T-cell (primary cell): ENCODE data around the gene VPS26B. TPM values are rescaled to one million over a fixed set of nuclear protein-coding genes. Genes with fewer than 3 reads are reported as not detected.
A peak's percentile ranks its signal among the peaks of the same experiment; 100 is the strongest.

ENCODE experiments used
- ATAC-seq, 4 experiments: fragments of 200-7000 bp in 3 of 4; fragments of 150-1000 bp in 1 of 4; cut with Tn5 transposase; replicated peaks in 1 of 4; 1 replicate in 3 of 4; 2 replicates in 1 of 4; pipeline ENCODE4 v1.10.0; 2021; ENCODE audit warnings: moderate library complexity in 3 of 4, mild to moderate bottlenecking in 2 of 4, moderate number of reproducible peaks in 1 of 4
- CTCF ChIA-PET, 2 donors: fragments of 300-600 bp; sonication (Branson Sonifier 250); formaldehyde crosslinking; loops; one replicate each; lab custom pipeline; 2022; ENCODE audit warnings: antibody characterized with exemption in 2 of 2; lab: Charles Lee
- POLR2A ChIA-PET, 2 donors: fragments of 300-600 bp; sonication (Branson Sonifier 250); formaldehyde crosslinking; loops; one replicate each; lab custom pipeline; 2022; ENCODE audit warnings: antibody characterized with exemption in 2 of 2; lab: Charles Lee
- DNase-seq, 35 experiments: peaks; one replicate each; pipeline versions ENCODE4 v3.0.0 to v3.0.0-alpha.2; 2013 to 2023
- H3K27ac ChIP-seq: one replicate; pipeline ENCODE4 v1.5.1; 2013; ENCODE audit warnings: low read length
- H3K27me3 ChIP-seq, 2 experiments: replicated peaks in 1 of 2; 1 replicate in 1 of 2; 2 replicates in 1 of 2; pipeline versions ENCODE4 v1.6.1 to v1.7.0; 2013; ENCODE audit warnings: low read length in 1 of 2, mixed read lengths in 1 of 2; ENCODE audit not compliant: control insufficient read depth in 2 of 2, insufficient read depth in 2 of 2; ENCODE audit errors: extremely low read depth in 1 of 2
- H3K36me3 ChIP-seq, 2 donors: 1 replicate in 1 of 2; 2 replicates in 1 of 2; pipeline versions ENCODE4 v1.6.1 to v1.7.0; 2013; ENCODE audit warnings: low read length in 1 of 2; ENCODE audit not compliant: control insufficient read depth in 2 of 2, insufficient read depth in 1 of 2; ENCODE audit errors: extremely low read depth in 1 of 2
- H3K4me1 ChIP-seq, 2 experiments: 1 replicate in 1 of 2; 2 replicates in 1 of 2; pipeline versions ENCODE4 v1.6.1 to v1.7.0; 2013; ENCODE audit warnings: low read length in 2 of 2, mixed read lengths in 1 of 2; ENCODE audit not compliant: insufficient read depth in 2 of 2, control insufficient read depth in 1 of 2; ENCODE audit errors: extremely low read depth in 1 of 2
- H3K4me3 ChIP-seq, 2 donors: 1 replicate in 1 of 2; 2 replicates in 1 of 2; pipeline versions ENCODE4 v1.5.1 to v1.7.0; 2013; ENCODE audit warnings: mild to moderate bottlenecking in 2 of 2, low read length in 1 of 2, moderate library complexity in 1 of 2; ENCODE audit not compliant: control insufficient read depth in 1 of 2; ENCODE audit errors: extremely low read depth in 1 of 2
- H3K9me3 ChIP-seq: 2 replicates; pipeline ENCODE4 v1.7.0; 2013
- H3K27ac Mint-ChIP-seq, 2 donors: one replicate each; pipeline ENCODE4 v1.8.0; 2020 to 2021; ENCODE audit warnings: mild to moderate bottlenecking in 2 of 2, mixed read lengths in 2 of 2
- H3K27me3 Mint-ChIP-seq, 2 donors: one replicate each; pipeline ENCODE4 v1.8.0; 2021 to 2022; ENCODE audit warnings: mixed read lengths in 2 of 2
- H3K36me3 Mint-ChIP-seq: one replicate; pipeline ENCODE4 v1.8.0; 2021; ENCODE audit warnings: mixed read lengths
- H3K4me1 Mint-ChIP-seq, 3 donors: one replicate each; pipeline ENCODE4 v1.8.0; 2020 to 2022; ENCODE audit warnings: mixed read lengths in 3 of 3, mild to moderate bottlenecking in 1 of 3
- H3K4me3 Mint-ChIP-seq, 3 donors: one replicate each; pipeline ENCODE4 v1.8.0; 2020 to 2022; ENCODE audit warnings: mild to moderate bottlenecking in 3 of 3, mixed read lengths in 3 of 3, moderate library complexity in 3 of 3
- H3K9me3 Mint-ChIP-seq, 3 donors: one replicate each; pipeline ENCODE4 v1.8.0; 2020 to 2022; ENCODE audit warnings: mixed read lengths in 3 of 3
- WGBS: methylation state at CpG from one replicate; pipeline ENCODE4 v1.1.5; 2013; ENCODE audit warnings: missing lambda C conversion rate; ENCODE audit not compliant: insufficient coverage; 5-methylcytosine and 5-hydroxymethylcytosine counted together
- total RNA-seq, 35 experiments: library from RNA in 6 of 35; stranded (reverse) in 6 of 35; fragments of 120-200 nt in 1 of 35; gene quantifications; one replicate each; pipeline versions ENCODE4 v1.2.1 to v1.2.4 and lab custom pipeline; 2013 to 2026

VPS26B gene
- total RNA-seq, 5 donors from 2014 or later (not counting 1 experiment from before 2014, with no cell fraction given): 60.3 to 65.1 (median 62.7) TPM

GRCh38 chr11:134226806-134227325, 2.4 kb downstream of the VPS26B start:
- Histone ChIP-seq H3K27ac (no peak overlapping the region), H3K27me3 (no peaks in the 10 kb centered on the region), H3K36me3 (peaks cover 0 to 7% of the 10 kb centered on the region in 2 donors), H3K4me1 (peaks cover 58 to 69% of the 10 kb centered on the region in 2 experiments), H3K4me3 (peak overlapping the region in 1 of 2 donors; percentile 25), H3K9me3 (no peaks in the 10 kb centered on the region)
- peak overlapping the region in 1 of 2 donors; percentile 27 for H3K27ac Mint-ChIP-seq
- ATAC-seq (no peak), DNase-seq (no peak)
- no peaks in the 10 kb centered on the region for H3K9me3 Mint-ChIP-seq
- 40% methylated on average over 1 of the region's 5 CpGs for WGBS
- peak overlapping the region; percentile 92 to 97 (median 96) for H3K4me3 Mint-ChIP-seq
- H3K36me3 Mint-ChIP-seq: peaks cover 17% of the 10 kb centered on the region
- ChIA-PET POLR2A (no interaction called here), CTCF (interaction anchor here in 1 of 2 donors (1.1 kb wide), 1 partner anchor 20 kb away, joined by 3 read pairs; no protein-coding TSS in a partner anchor)
- peaks cover 79 to 86% (median 83%) of the 10 kb centered on the region in 3 donors for H3K4me1 Mint-ChIP-seq
- peaks cover 0 to 1% of the 10 kb centered on the region in 2 donors for H3K27me3 Mint-ChIP-seq

- Histone ChIP-seq H3K9me3 (no peaks in the 10 kb centered on the region), H3K27me3 (no peaks in the 10 kb centered on the region), H3K4me3 (peak overlapping the region in 1 of 2 donors; percentile 25), H3K27ac (no peak overlapping the region), H3K36me3 (peaks cover 4 to 13% of the 10 kb centered on the region in 2 donors), H3K4me1 (peaks cover 45 to 74% of the 10 kb centered on the region in 2 experiments)
- ATAC-seq (no peak), DNase-seq (peak in 28 of 35 experiments; percentile 7 to 68 (median 22))
- ChIA-PET POLR2A (interaction anchor here (0.5 to 1.0 kb wide), 3 partner anchors 20 to 50 kb away, joined by 3 to 4 read pairs (median 4); partner anchors contain the start of genes ACAD8 (in 1 of the 2) and THYN1 (in 1 of the 2)), CTCF (interaction anchor here (1.1 to 1.7 kb wide), 2 partner anchors 16 kb away, joined by 4 to 5 read pairs; no protein-coding TSS in a partner anchor)
- H3K4me1 Mint-ChIP-seq: peaks cover 74 to 84% (median 77%) of the 10 kb centered on the region in 3 donors
- H3K27ac Mint-ChIP-seq: peak overlapping the region in 1 of 2 donors; percentile 8
- WGBS: 34% methylated on average over 4 of the region's 6 CpGs
- H3K9me3 Mint-ChIP-seq: no peaks in the 10 kb centered on the region
- H3K27me3 Mint-ChIP-seq: peaks cover 0 to 1% of the 10 kb centered on the region in 2 donors
- peaks cover 17% of the 10 kb centered on the region for H3K36me3 Mint-ChIP-seq
- peak overlapping the region in 2 of 3 donors; percentile 28 to 44 for H3K4me3 Mint-ChIP-seq
These were observed 4.2 kb downstream of the VPS26B start for GRCh38 chr11:134228625-134229024.

- DNase-seq (no peak), ATAC-seq (no peak)
- Mint-ChIP-seq H3K4me3 (peak overlapping the region in 2 of 3 donors; percentile 29 to 49), H3K4me1 (peaks cover 68 to 80% (median 74%) of the 10 kb centered on the region in 3 donors), H3K9me3 (no peaks in the 10 kb centered on the region), H3K27me3 (no peaks in the 10 kb centered on the region), H3K27ac (peak overlapping the region; percentile 47 to 58), H3K36me3 (peaks cover 17% of the 10 kb centered on the region)
- Histone ChIP-seq H3K36me3 (peaks cover 4 to 13% of the 10 kb centered on the region in 2 donors), H3K27ac (no peak overlapping the region), H3K27me3 (no peaks in the 10 kb centered on the region), H3K4me3 (no peak overlapping the region), H3K9me3 (no peaks in the 10 kb centered on the region), H3K4me1 (peaks cover 45 to 74% of the 10 kb centered on the region in 2 experiments)
- WGBS: 81% methylated on average over 5 of the region's 6 CpGs
- ChIA-PET CTCF (interaction anchor here (1.1 to 1.7 kb wide), 2 partner anchors 15 kb away, joined by 4 to 5 read pairs; no protein-coding TSS in a partner anchor), POLR2A (interaction anchor here (0.5 to 1.0 kb wide), 4 partner anchors 20 to 50 kb away, joined by 3 to 4 read pairs (median 4); partner anchors contain the start of genes ACAD8 (in 1 of the 2) and THYN1 (in 1 of the 2))
These were observed 4.8 kb downstream of the VPS26B start for GRCh38 chr11:134229126-134229790.

- ChIA-PET POLR2A (no interaction called here), CTCF (interaction anchor here in 1 of 2 donors (0.5 kb wide), 1 partner anchor 37 kb away, joined by 3 read pairs; no protein-coding TSS in a partner anchor)
- no peak overlapping the region for H3K27ac ChIP-seq
- Mint-ChIP-seq H3K36me3 (peaks cover 24% of the 10 kb centered on the region), H3K4me3 (peak overlapping the region in 1 of 3 donors; percentile 49), H3K9me3 (no peaks in the 10 kb centered on the region), H3K4me1 (peaks cover 63 to 77% (median 74%) of the 10 kb centered on the region in 3 donors), H3K27ac (peak overlapping the region; percentile 47 to 58), H3K27me3 (no peaks in the 10 kb centered on the region)
- peaks cover 45 to 71% of the 10 kb centered on the region in 2 experiments for H3K4me1 ChIP-seq
- DNase-seq (no peak), ATAC-seq (no peak)
- WGBS: no CpG with 5 or more reads among the region's 4 CpGs
- H3K27me3 ChIP-seq: no peaks in the 10 kb centered on the region
- H3K9me3 ChIP-seq: no peaks in the 10 kb centered on the region
- H3K4me3 ChIP-seq: no peak overlapping the region
- peaks cover 4 to 20% of the 10 kb centered on the region in 2 donors for H3K36me3 ChIP-seq
These were observed 5.9 kb downstream of the VPS26B start for GRCh38 chr11:134230339-134230738.

GRCh38 chr11:134231958-134232659, 7.6 kb downstream of the VPS26B start:
- Mint-ChIP-seq H3K4me3 (no peak overlapping the region), H3K9me3 (no peaks in the 10 kb centered on the region), H3K27me3 (no peaks in the 10 kb centered on the region), H3K36me3 (peaks cover 32% of the 10 kb centered on the region), H3K4me1 (peaks cover 45 to 60% (median 56%) of the 10 kb centered on the region in 3 donors), H3K27ac (peak overlapping the region; percentile 0 to 71)
- DNase-seq (no peak), ATAC-seq (no peak)
- Histone ChIP-seq H3K4me1 (peaks cover 31 to 55% of the 10 kb centered on the region in 2 experiments), H3K36me3 (peaks cover 4 to 37% of the 10 kb centered on the region in 2 donors), H3K27ac (no peak overlapping the region), H3K27me3 (no peaks in the 10 kb centered on the region), H3K9me3 (no peaks in the 10 kb centered on the region), H3K4me3 (no peak overlapping the region)
- CTCF ChIA-PET: no interaction called here
- 97% methylated on average over 5 of the region's 10 CpGs for WGBS
- POLR2A ChIA-PET: no interaction called here
